Left lobe of liver (tissue), 2 donors: ENCODE results near the gene ARHGEF2. TPM values are rescaled to one million over a fixed set of nuclear protein-coding genes. Genes with fewer than 3 reads are reported as not detected.
"Not testable (repeated sequence)": the region's sequence is repeated elsewhere in the genome, so short reads cannot be mapped to it uniquely, and the experiment has no call there.

Source experiments
- ATAC-seq: fragments of 200-7000 bp; cut with Tn5 transposase; one replicate; pipeline ENCODE4 v1.9.1; 2020; ENCODE audit warnings: mild to moderate bottlenecking, moderate library complexity
- DNase-seq: peaks from one replicate; pipeline ENCODE4 v3.0.0-alpha.2; 2020; ENCODE audit warnings: low spot score
- total RNA-seq: library from RNA; stranded (reverse); gene quantifications from one replicate; pipeline ENCODE4 v1.2.1, GENCODE V29; 2021
- donor health status: DM: no; HTN: no; CAD: no; lungs with moderate emphysema.
- donor health status: DM: no; HTN: yes; CAD: no.

The ARHGEF2 gene
- total RNA-seq, 1 donor from 2014 or later, result 6.5 TPM

DNA sequence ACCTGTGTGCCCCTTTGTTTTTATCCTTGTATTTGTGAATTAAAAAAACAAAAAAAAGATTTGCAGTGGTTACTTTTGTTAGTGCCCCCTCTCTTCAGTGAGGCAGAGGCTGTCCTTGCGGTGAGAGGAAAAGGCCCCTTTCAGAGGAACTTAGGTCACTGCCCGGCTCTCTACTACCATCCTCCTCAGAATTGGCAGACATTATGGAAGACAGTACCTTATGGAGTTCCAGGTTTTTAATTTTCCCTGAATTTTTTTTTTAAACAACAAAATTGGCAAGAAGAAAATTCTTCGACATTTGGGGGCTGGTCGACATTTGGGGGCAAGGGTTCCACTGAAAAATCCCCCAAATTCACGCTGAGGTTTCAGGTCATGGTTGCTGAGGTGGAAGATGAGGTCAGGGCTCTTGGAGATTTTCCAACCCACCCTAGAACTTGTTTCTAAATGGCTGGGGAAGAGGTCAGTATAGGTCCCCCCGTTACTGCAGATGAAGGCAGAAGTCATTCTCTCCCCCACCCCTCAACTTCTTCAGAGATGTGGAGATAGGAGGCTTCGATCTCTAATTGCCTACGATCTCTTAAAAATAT lies 31.6 kb downstream of the ARHGEF2 start:
- ATAC-seq (no peak), DNase-seq (no peak)

GRCh38 chr1:155944444-155944799 lies 33.9 kb downstream of the ARHGEF2 start:
- ATAC-seq, result no peak
- no peak for DNase-seq

DNA sequence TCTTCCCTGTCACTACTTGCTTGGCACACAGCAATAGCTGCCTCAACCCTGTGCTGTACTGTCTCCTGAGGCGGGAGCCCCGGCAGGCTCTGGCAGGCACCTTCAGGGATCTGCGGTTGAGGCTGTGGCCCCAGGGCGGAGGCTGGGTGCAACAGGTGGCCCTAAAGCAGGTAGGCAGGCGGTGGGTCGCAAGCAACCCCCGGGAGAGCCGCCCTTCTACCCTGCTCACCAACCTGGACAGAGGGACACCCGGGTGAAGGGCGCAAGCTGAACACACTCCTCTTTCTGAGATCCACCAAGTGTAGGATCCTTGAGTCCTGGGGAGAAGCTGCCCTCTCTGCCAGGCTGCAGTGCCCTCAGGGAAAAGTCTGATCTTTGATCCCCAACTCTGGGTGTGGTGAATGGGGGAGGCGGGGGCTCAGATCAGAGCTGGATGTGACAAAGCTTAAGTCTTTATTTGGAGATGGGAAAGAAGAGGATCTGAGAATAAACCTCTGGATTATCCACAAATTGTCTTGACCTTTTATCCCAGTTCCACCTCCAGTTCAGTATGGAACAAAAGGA lies 35.7 kb downstream of the ARHGEF2 start:
- DNase-seq (no peak), ATAC-seq (no peak)

GRCh38 chr1:155941845-155942531 lies 36.4 kb downstream of the ARHGEF2 start:
- ATAC-seq, result no peak
- no peak for DNase-seq

DNA sequence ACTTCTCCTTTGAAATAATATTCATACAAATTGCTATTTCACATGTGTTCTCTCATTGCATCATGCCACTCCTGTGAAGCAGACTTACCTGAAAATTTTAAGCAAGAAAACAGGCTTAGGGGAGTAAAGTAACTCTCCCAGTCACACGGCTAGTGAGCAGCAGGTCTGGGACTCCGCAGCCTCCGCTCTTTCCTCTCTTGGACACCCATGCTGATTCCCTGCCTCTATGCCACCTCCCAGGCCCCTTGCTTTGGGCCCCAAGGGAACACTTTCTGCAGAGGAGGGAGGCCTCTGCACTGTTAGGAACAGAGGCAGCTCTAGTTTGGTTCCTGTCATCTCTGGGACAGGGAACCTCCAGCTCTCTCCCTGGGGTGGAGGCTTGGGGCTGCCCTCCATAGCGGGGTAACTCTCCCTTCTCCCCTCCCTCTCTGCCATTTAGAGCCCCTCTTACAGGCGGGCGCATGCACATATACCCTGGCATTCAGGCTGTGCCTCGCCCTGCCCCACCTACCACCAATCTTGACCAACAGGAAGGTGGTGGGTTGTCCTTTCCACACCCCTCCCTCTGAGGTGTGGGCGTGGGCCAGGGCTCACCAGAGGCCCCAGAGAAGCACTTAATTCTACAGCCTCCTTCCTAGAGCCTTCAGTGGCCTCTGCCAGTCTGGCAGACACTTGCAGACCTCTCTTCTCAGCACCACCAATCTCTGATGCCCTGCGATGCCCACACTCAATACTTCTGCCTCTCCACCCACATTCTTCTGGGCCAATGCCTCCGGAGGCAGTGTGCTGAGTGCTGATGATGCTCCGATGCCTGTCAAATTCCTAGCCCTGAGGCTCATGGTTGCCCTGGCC lies 37.1 kb downstream of the ARHGEF2 start, which contains the start of gene RXFP4:
Gene RXFP4, plus strand, starts transcription at position 646 of the 852 bp plus-strand sequence. Its CDS starts 72 bp downstream, at position 718.
- no peak for ATAC-seq
- no peak for DNase-seq

GRCh38 chr1:155940482-155940992 lies 37.8 kb downstream of the ARHGEF2 start:
- peak; percentile 70 for ATAC-seq
- DNase-seq, result no peak

- DNase-seq (no peak), ATAC-seq (peak; percentile 60)
Observed at GRCh38 chr1:155938220-155938627, 40.1 kb downstream of the ARHGEF2 start.

DNA sequence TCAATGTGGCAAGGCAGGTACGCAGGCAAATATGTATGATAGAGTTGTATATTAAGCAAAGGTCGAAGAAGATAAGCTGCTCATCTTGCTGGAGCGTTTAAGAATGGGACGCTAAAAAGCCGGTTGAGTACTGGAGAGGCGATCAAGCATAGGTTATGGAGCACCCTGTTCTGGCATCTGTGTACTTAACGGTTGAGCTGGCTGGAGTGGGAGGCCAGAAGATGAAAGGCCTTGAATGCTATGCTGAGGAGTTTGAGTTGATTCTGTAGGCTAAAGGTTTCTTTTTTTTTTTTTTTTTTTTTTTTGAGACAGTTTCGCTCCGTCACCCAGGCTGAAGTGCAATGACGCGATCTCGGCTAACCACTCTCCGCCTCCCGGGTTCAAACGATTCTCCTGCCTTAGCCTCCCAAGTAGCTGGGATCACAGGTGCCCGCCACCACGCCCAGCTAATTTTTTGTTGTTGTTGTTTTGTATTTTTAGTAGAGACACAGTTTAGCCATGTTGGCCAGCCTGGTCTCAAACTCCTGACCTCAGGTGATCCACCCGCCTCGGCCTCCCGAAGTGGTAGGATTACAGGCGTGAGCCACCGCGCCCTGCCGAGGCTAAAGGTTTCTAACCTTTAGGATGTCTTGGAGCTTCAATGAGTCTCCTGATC lies 43.3 kb downstream of the ARHGEF2 start:
- ATAC-seq (peak; percentile 11), DNase-seq (no peak)

GRCh38 chr1:155934097-155934935 lies 44.0 kb downstream of the ARHGEF2 start, which contains the start of gene KHDC4:
TSS of gene KHDC4 (minus strand) at chr1:155934413. CDS start at chr1:155934373, 40 bp downstream.
- peak; percentile 97 for ATAC-seq

GRCh38 chr1:155933591-155934096 lies 44.7 kb downstream of the ARHGEF2 start:
- DNase-seq (no peak), ATAC-seq (no peak)

More at GRCh38 chr1:155934097-155934935, 44.0 kb downstream of the ARHGEF2 start, which contains the start of gene KHDC4:
- DNase-seq, result peak; percentile 96

- DNase-seq (no peak), ATAC-seq (no peak)
Observed at GRCh38 chr1:155932487-155932886, 45.9 kb downstream of the ARHGEF2 start.

- no peak for ATAC-seq
- DNase-seq, result no peak
Observed at GRCh38 chr1:155932081-155932480, 46.3 kb downstream of the ARHGEF2 start.

- no peak for DNase-seq
- ATAC-seq, result no peak
Observed at GRCh38 chr1:155931332-155932038, 46.9 kb downstream of the ARHGEF2 start.

DNA sequence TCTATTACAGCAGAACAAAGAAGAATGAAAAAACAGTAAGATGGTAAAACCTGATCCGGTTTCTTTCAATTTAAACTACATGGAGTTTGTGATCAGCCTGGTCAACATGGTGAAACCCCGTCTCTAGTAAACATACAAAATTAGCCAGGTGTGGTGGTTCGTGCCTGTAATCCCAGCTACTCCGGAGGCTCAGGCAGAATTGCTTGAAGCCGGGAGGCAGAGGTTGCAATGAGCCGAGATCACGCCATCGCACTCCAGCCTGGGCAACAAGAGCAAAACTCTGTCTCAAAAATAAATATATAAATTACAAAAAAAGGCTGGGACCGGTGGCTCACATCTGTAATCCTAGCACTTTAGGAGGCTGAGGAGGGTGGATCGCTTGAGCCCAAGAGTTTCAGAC lies 47.6 kb downstream of the ARHGEF2 start:
- ATAC-seq, DNase-seq: not testable (repeated sequence)

- no peak for ATAC-seq
- no peak for DNase-seq
Observed at GRCh38 chr1:155929057-155929456, 49.3 kb downstream of the ARHGEF2 start.

GRCh38 chr1:155925506-155925905 lies 52.8 kb downstream of the ARHGEF2 start:
- ATAC-seq, result no peak
- no peak for DNase-seq

DNA sequence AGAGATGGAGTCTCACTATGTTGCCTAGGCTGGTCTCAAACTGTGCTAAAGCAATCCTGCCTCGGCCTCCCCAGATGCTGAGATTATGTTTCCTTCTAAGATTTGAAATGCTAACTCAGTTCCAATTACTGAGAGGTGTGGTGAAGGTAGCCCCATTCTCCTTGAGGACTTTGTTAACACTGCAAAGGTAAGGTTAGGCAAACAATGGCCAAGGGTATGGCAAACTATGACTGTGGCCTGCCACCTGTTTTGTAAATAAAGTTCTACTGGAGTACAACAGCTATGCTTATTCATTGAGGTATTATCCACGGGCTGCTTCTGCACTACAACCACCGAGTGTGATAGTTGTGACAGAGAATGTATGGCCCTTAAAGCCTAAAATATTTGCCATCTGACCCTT lies 57.6 kb downstream of the ARHGEF2 start:
- ATAC-seq, result no peak
- no peak for DNase-seq

DNA sequence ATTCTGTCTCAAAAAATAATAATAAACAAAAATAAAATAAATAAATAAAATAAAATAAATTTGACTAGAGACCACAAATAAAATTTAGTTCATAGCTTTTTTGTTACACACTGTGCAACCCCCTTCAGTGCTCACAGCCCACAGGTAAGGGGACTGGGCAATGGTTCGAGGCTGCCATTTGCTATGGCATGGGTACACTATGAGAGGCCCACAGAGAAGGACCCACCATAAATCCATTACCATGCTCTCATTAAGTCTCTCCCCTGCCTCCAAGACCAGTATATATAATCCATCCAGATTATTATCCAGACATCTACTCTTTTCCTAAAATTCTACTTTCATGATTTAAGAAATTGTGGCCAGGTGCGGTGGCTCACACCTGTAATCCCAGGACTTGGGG lies 58.5 kb downstream of the ARHGEF2 start:
- no peak for DNase-seq

GRCh38 chr1:155918660-155919059 lies 59.7 kb downstream of the ARHGEF2 start:
- no peak for ATAC-seq

More for the DNA sequence above, 58.5 kb downstream of the ARHGEF2 start:
- no peak for ATAC-seq

More at GRCh38 chr1:155918660-155919059, 59.7 kb downstream of the ARHGEF2 start:
- no peak for DNase-seq
